ENCODE results near the gene ZNF423. TPM values are rescaled to one million over a fixed set of nuclear protein-coding genes. Genes with fewer than 3 reads are reported as not detected.

ZNF423 gene
- total RNA-seq, 1 donor from 2014 or later: 7.3 TPM

DNA sequence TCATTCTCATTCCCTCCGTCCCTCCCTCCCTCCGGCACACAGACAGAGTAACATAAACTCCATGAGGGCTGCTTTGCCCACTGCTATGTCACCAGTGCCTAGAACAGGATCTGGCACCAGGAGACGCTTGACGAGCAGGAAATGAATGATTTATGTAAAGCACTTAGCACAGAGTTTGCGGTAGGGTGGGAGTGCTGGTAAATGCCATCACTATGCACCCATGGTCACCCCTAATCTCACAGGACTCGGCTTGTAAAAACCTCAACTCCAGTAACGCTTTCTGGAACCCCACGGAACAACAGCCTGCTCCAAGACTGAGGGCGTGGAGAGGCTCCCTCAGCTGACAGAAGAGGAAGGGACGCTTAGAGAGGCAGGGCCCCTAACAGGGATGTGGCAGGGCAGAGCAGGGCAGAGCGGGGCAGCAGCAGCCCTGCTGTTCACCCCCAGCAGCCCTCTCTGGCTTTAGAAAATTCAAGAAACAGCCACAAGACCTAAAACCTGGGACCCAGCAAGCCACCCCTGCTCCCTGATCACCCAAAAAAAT is 325.4 kb downstream of the ZNF423 start:
- DNase-seq (ENCODE audit: low spot score in 2 of 2) (no peak), FAIRE-seq (no peak)

DNA sequence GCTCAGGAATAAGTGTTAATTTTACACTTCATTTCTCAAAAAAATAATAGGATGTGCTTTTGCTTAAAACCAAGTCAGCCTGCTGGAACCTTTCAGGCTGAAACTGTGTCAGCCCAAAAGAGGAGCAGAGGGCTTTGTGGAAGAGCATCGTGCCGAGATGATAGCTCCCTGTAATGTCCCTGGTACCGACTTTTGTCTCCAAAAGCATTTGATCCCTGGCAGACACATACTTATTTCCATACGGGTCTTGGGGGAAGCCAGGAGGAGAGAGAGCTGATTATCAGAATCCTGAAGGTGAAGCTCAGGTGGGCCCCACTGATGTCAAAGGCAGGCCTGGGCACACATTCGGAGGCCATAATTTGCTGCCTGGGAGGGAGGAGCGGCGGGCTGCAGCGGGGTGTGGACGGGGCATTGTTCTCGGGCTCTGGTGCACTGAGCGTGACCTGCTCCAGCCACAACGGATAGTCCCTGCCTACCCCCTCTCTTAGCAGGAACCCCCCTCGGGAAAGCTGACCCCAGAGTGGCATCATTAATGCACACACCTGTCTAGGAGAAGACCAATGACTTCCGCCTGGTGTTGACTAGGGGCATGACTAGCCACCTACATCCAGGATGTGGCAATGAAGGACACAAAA is 326.4 kb downstream of the ZNF423 start:
- DNase-seq (ENCODE audit: low spot score in 2 of 2) (no peak), FAIRE-seq (no peak)

DNA sequence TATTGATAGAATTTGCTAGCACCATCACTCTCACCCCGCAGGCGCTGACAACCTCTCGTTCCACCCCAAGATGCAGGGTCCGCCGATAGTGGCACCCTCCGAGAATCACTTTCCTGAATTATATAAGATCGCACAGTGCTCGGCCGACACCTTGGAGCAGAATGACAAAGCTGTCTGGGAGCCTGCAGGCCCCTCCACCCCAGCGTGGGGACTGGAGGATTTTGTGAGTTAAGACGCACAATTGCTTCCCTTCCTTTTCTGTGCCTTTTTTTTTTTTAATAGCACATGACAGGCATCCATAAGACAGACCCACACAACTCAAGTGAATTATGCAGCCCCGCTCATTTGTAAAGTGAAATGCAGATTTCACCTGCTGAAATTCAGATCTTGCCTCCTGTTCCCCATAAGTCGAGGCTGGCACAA is 327.0 kb downstream of the ZNF423 start:
- FAIRE-seq: no peak
- no peak for DNase-seq (ENCODE audit: low spot score in 2 of 2)

DNA sequence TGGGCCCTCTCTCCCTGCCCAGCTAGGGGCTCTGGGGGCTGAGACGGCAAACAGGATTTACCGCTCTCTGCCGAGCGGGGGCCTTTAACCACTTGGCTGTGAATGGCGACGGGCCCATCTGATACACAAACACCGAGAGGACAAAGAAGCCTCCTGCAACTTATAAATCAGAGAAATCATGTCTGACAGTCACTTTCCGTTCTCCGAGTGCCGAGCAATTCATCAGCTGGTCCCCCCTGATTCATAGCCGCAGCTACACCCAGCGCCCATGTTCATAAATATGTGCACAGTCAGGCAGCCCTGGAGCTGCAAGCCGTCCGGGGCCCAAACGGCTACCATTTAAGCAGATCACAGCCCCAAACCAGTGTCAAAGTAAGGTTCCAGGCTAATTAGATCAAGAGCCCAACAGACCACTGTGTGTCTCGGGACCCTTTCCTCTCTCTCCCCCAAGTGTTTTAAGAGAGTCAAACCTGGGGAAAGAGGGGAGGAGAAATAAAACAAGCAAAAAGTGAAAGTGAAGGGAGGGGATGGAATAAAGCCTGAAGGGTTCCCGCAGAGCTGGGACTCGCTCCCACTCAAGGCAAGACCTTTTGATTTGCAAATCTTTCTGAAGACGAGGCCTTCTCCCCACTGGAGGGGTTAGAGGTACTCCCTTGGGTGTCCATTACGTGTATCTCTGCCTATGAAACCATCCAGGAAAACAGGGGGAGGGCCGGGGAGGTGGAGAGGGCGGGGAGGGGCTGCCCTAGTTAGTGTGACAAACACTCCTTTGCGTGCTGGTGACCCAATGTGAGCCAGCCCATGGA is 327.6 kb downstream of the ZNF423 start:
- DNase-seq (ENCODE audit: low spot score in 2 of 2) (no peak), FAIRE-seq (no peak)

DNA sequence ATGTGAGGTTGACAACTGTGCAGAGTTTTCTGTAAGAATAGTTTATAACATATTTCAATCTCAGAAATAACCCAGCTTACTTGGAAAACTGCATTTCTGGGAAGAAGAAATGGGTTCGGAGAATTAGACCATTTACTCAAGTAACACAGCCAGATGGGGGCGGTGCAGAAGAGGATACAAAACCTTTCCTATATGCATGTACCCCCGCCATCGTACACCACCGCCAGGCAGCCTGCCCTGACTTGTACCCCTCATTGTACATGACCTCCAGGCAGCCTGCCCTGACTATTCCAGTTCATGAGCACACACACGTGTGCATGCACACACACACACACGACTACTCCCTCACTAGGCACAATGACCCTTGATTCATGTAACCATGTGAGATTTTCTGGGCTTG is 328.3 kb downstream of the ZNF423 start:
- no peak for DNase-seq (ENCODE audit: low spot score in 2 of 2)

DNA sequence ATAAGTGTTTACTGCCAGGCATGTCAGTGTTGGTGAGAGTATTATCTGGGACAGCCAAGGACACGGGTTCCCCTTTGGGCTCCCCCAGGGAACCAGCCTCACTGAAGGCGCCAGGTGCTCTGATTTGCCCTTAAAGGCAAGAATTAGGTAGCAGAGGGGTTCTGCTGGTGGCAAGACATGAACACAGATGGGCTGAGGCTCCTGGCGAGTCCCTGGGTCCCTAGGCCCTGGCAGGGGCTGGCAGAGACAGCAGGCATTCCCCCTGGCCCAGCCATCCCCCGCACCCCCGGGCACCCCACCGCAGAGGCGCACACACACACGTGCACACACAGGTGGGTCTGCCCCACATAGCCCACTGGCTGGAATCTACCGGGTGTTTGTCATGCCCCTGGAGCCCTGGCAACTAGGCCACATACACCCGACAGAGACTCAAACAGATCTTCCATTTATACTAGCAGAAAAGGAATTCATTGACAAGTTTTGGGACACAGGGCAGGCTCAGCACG is 329.0 kb downstream of the ZNF423 start:
- FAIRE-seq (no peak), DNase-seq (ENCODE audit: low spot score in 2 of 2) (no peak)

More for the DNA sequence above, 328.3 kb downstream of the ZNF423 start:
- no peak for FAIRE-seq

DNA sequence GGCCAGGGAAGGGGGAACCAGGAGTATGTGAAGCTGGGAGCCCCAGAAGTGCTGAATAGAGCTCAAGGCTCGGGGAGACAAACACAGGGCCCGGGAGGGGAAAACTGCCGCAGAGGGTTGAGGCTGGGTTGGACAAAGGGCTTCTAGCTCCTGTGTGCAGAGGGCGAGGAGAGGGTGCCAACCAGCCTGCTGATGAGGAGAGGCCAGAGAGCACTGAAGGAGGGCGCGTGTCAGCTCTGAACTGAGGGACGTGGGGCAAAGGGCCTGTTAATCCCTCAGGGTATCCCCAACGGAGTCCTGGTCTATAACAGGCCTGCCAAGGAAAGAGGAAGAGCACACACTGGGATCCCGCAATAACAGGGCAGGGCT is 331.0 kb downstream of the ZNF423 start:
- FAIRE-seq (no peak), DNase-seq (ENCODE audit: low spot score in 2 of 2) (no peak)

DNA sequence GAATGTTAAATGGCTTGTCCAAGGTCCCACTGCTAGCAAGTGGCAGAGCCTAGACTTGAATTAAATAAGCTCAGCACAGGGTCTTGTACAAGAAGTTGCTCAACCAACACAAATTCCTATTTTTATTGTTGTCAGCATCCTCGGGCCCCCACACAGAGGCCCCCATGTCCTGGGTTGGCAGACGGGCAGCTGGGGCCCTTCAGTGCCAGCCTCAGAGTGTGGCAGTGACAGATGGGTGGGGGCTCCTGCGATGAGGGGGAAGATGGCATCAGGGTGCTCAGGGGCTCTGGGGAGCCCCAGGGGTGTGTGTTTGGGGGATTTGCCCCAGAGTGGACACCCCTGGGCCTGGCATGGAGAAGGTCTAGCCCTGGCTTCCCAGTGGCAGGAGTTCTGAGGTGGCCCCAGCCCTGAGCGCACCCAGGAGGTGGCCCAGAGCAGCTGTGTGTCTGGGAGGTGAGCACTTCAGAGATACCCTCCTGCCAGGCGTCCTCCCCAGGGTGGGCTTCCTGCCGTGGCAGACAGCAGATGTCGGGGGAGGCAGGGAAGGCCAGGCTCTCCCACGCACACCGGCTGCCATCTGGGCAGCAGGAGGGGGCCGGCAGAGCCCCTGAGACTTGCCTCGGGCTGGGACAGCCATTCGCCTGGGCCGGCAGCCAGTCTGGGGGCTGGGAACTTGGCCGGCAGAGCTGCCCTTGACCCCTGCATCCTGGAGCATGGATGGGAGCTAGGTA is 331.5 kb downstream of the ZNF423 start:
- DNase-seq (ENCODE audit: low spot score in 2 of 2) (no peak), FAIRE-seq (no peak)

DNA sequence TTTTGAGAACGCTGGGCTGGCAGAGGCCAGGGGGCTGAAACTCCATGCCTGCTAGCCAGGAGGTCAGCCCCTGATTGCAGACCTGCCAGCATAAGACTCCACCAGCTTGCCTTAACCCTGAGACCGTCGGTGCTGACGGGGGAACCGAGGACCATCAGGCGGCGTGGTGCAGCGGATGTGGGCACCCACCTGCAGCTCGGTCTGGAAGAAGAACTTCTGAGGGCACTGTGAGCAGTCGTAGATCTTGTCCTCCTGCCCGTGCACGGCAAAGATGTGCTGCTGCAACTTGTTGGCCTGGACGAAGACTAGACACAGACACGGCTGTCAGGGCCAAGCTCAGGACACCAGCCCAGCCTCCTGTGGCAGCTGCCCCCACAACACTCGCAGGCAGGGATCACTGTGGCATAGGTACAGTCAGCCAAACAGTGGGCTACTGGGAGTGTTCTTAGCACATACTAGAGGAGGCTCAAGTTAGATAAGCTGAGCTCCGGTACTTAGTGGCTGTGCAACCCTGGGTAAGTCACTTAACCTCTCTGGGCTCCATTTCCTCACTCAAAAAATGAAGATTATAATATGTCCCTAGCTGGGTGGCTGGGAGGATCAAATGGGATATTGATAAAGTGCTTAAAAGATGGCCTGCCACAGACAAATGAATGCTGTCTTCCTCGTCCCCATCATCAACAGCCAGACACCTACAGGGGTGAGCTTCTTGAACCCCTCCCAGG is 332.3 kb downstream of the ZNF423 start:
- DNase-seq (ENCODE audit: low spot score in 2 of 2) (no peak), FAIRE-seq (no peak)

DNA sequence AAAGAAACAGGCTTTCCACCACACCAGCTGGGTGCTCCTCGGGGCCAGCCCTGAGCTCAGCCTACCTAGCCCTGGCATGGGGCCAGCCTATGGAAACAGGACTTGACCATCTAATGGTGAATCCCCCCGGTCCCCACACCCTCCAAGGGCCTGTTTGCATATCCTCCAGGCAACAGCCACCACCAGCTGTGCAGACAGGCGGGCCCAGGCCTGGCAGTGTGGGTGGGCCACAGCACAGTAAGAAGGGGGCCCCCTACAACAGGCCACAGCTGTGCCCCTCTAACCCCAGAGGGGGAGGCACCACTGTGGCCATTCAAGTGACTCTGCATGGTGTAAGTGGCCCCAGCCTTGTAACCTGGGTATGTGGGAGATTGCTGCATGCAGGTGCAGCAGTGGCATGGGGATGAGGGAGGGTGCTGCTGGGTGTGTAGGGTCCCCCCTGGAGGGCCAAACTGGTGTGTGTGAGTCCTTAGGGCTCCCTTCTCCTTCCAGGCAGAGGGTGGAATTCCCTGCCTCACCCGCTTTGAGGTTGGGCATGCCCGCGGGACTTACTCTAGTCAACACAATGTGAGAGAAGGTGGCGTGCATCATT is 334.1 kb downstream of the ZNF423 start:
- no peak for DNase-seq (ENCODE audit: low spot score in 2 of 2)
- no peak for FAIRE-seq

DNA sequence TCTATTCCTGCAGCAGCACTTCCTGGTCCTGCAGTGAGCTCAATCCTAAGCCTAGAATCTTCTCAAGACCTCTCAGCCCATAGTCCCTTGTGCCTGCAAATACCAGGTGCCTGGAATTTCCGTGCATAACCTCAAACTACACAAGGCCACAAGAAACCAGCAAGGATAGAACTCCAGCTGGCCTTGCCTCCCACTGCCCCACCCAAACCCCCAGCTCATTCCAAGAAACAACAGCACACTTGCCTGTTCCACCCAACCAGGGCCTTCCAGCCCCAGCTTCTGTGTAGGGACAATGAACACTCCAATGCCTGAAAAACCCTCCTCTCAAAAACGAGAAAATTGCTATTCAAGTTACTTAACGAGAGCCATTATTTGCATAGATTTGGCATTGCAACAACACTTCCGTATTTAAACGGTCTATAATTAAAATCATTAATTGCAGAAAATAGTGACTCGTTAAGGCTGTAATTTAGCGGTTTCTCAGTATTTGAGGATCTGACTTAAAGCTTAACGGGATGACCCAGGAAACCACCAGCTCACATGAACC is 335.3 kb downstream of the ZNF423 start:
- DNase-seq (ENCODE audit: low spot score in 2 of 2) (no peak), FAIRE-seq (no peak)

DNA sequence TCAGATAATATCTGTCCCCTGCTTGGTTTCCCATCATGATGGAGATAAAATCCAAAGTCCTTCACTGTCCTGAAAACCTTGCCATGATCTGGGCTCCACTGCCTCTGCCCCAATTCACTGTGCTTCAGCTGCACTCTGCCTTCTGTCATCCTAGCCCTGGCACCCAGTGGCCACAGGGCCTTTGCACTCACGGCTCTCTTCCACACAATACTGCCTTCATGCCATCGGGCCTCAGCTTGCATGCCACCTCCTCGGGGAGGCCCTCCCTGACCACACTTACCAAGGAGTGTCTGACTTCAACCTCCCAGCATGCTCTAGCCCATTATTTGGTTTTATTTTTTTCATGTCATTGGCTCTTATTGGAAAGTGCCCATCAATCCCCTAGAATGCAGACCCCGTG is 336.2 kb downstream of the ZNF423 start:
- no peak for FAIRE-seq
- no peak for DNase-seq (ENCODE audit: low spot score in 2 of 2)

DNA sequence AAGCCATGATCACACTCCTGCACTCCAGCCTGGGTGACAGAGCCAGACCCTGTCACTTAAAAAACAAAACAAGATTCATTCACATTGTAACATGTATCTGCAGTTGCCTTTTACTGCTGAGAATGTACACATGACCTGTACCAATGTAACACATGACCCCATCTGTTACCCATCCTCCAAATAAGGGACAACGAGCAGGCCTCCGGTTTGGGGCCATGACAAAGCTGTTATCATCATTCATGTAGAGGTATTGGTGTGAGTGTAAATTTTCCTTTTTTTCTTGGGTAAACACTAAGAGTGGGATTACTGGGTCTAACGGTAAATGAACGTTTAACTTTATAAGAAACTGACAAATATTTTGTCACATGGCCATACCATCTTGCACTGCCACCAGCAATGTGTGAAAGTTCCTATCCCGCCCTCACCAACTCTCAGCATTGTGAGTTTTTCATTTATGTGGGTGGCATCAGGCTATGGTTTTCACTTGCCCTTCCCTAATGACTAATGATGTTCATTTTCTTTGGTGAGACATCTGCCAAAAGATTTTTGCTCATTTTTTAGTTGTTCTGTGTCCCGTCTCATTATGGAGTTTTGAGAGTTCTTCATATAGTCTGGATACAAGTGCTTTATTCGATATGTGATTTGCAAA is 336.8 kb downstream of the ZNF423 start:
- DNase-seq (ENCODE audit: low spot score in 2 of 2) (no peak), FAIRE-seq (no peak)

DNA sequence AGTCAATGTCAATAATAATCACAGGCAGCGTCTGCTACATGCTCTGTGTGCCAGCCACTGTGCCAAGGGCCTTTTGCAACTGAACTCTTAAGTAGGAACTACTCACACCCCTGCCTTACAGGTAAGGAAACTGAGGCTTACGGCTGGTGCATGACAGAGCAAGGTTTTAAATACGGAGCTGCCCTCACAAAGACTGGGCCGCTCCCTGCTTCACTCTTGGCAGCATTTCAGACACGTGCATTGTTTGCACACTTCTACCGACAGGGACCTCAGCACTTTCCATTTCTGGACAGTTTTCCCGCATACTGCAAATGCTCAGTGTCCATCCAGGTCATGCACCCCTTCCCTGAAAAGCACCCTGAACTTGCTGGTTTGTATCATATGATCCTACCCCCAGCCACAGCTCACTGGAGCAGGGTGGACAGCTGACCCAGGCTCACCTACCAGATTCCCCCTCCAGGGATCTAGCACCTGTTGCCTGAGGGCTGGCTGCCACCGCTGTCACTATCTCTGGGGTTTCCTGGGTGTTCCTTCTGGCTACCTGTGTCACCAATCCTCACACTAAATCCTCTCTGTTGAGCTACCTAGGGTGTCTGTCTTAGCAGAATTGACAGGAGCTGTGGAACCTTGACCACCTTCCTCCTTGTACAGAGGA is 339.4 kb downstream of the ZNF423 start:
- DNase-seq (ENCODE audit: low spot score in 2 of 2) (no peak), FAIRE-seq (no peak)

DNA sequence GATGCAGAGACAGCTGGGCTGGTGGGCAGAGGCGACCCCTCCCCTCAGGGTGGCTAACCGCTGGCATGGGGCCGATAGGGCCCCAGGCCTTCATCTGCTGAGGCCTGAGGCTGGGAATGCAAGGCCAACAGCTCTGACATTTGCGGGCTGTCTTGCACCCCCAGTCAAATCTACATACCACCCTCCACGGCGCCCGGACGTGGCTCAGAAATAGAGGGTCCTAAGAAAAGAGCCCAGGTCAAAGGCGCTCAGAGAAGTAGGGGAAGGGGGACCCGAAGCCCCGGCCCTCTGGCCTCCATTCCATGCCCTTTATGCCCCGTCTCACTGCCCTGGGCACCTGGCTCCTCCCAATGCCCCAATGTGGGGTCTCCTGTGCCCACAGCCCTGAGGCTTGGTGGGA is 340.1 kb downstream of the ZNF423 start:
- FAIRE-seq (no peak), DNase-seq (ENCODE audit: low spot score in 2 of 2) (no peak)

DNA sequence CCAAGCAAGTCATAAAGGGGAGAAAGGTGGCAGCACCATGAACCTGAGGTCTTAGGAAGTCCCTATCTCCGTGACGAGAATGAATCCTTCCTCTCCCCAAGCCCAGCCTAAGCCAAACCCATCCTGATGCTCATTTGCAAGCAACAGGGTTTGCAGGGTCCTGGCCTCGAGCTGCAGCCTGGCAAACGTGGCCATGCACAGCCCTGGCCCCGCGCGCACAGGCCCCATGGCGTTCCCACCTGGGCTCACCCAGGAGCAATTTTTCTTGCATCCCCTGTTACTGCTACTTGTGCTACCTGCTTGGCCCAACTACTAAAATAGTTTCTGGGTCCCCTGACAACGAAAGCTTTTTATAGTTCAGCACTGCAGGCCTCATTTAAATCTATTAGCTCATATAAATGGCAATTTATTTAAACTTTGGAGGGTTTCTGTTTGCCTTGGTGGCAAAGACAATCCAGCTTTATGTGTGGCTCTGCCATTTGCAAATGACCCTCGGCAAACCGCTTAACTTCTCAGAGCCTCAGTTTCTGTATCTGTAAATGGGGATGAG is 340.8 kb downstream of the ZNF423 start:
- FAIRE-seq: no peak
- no peak for DNase-seq (ENCODE audit: low spot score in 2 of 2)

DNA sequence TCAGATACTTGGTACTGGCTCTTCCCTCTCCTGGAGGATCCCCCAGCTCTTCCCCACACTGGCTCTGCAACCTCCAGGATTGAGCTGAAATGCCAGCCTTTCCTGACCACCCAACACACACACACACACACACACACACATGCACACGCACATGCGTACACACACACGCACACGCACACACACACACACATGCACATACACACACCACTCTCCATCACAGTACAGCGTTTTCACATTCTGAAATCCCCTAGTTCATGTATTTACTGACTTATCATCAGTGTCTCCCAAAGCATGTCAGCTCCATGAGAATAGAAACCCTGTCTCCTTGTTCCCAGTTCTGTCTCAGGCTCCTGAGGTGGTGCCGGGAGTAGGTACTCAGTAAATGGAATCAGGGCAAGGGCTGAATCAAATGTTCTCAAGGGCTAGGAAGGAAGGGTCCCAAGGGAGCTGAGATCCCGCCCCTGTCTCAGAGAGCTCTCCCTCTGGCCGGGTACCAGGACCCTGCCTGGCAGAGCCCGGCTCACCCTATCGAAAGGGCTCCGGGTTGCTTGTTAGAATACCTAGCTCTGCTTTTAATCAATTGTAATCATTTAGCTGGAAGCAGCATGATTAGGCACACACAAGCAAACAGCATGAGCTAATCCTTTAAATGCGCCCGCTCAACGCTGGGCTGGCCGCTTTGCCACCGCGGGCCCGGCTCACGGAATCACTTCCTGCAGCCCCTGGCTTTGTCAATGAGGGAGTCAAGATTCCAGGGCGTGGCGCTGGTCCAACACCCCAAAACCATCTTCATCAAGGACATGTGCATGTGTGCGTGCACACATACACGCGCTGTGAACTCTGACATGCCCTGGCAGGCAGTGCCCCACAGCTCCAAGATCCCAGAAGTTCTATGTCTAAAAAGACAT is 341.6 kb downstream of the ZNF423 start:
- no peak for FAIRE-seq
- no peak for DNase-seq (ENCODE audit: low spot score in 2 of 2)
